HG03103 (cell line): Measurements from ENCODE around the gene RRP15.

Experiments
- ATAC-seq: cut with Tn5 transposase; IDR thresholded peaks from one replicate; pipeline ENCODE4 v1.9.1; 2021; ENCODE audit warnings: low read depth; ENCODE audit not compliant: unreplicated experiment

The RRP15 gene

GRCh38 chr1:218332416-218332815 lies 47.3 kb downstream of the RRP15 start:
- no peak for ATAC-seq

DNA sequence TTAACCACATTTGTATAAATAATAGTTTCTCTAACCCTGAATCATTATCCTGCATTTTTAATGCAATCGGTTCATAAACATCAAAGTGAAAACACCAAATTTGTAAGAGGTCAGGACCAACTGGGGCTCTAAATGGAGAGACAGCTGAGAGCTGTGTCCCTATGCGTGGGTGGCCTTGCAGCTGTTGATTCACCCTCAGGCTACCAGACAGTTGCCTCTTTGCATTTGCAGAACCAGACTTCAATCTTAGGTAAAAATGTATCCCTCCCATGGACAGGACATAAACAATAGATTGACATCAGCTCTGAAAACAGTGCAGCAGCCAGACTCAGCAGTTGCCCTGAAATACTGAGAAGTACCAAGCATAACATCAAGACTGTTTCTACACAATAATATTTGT lies 51.2 kb downstream of the RRP15 start:
- no peak for ATAC-seq

DNA sequence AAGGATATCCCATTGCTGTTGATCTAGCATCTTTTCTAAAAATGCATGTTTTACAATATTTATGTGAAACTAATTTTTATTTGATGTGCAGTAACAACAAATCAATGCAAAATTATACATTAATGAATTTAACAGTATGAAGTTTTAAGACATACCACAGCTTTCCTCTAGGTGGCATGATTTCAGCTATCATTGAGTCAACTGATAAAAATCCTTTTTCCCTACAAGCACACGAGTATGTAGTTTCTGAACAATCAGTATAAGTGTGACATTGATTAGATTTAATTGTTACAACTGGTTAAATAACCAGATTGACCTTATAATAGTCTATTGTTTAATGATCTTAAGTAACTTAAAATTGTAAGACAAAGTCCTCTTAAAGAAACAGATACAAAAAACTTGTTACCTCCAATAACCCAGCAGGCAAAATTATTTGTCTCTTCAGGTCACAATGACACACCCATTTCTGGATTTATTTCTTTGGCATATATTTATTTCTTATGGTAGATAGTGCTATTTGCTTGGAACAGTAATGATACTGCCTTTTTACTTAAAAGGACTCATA lies 54.3 kb downstream of the RRP15 start:
- peak; percentile 55 for ATAC-seq

GRCh38 chr1:218341325-218341724 lies 56.2 kb downstream of the RRP15 start:
- ATAC-seq = no peak

- ATAC-seq = no peak
Measured at GRCh38 chr1:218342091-218342490, 57.0 kb downstream of the RRP15 start.

DNA sequence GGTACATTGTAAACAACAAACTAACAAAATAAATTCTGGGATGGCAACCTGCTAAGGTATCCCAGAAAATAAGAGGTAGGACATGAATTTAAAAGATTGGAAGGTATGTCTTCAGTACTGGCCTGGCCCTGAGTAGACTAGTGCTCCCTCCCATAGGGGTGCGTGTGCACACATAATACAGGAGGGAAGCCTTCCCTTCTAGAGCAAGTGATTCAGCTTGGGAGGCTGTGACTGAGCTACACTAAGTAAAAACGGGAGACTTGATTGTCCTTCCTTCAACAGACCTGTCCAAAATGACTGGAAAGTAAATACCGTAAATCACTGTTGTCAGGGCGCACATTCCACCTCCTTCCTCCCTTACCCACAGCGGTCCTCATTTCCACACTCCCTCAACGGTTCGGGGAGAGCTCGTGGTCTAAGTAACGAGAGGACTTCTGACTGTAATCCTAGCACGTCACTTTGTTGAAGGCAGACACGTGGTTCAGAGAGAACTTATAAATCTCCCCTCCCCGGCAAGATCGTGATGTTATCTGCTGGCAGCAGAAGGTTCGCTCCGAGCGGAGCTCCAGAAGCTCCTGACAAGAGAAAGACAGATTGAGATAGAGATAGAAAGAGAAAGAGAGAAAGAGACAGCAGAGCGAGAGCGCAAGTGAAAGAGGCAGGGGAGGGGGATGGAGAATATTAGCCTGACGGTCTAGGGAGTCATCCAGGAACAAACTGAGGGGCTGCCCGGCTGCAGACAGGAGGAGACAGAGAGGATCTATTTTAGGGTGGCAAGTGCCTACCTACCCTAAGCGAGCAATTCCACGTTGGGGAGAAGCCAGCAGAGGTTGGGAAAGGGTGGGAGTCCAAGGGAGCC lies 60.0 kb downstream of the RRP15 start, which contains the start of gene TGFB2:
TGFB2 (plus strand) TSS at position 523 of the 859 bp plus-strand sequence. CDS start 1,366 bp downstream, outside the sequence.
- ATAC-seq = peak; percentile 23

- ATAC-seq = peak; percentile 69
Measured at GRCh38 chr1:218345673-218346390, 60.7 kb downstream of the RRP15 start.

- no peak for ATAC-seq
Measured at GRCh38 chr1:218346391-218347204, 61.5 kb downstream of the RRP15 start.

DNA sequence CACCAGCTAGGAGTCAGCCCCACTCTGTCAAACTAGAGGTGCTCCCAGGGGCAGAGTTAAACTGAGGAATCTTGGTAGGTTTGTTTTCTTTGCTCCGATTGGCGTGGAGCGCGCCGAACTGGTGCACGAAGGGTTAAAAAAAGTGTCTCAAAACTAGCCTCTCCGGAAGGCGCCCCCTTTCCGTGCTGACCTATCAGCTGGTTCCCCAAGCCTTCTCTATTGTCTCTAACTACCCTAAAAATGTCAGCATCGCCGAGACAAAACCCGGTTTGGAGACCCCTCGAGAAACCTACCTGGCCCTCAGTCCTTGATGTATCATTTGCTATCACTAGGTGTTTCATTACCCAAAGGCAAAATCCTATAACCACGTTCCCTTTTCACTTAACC lies 62.2 kb downstream of the RRP15 start:
- no peak for ATAC-seq

DNA sequence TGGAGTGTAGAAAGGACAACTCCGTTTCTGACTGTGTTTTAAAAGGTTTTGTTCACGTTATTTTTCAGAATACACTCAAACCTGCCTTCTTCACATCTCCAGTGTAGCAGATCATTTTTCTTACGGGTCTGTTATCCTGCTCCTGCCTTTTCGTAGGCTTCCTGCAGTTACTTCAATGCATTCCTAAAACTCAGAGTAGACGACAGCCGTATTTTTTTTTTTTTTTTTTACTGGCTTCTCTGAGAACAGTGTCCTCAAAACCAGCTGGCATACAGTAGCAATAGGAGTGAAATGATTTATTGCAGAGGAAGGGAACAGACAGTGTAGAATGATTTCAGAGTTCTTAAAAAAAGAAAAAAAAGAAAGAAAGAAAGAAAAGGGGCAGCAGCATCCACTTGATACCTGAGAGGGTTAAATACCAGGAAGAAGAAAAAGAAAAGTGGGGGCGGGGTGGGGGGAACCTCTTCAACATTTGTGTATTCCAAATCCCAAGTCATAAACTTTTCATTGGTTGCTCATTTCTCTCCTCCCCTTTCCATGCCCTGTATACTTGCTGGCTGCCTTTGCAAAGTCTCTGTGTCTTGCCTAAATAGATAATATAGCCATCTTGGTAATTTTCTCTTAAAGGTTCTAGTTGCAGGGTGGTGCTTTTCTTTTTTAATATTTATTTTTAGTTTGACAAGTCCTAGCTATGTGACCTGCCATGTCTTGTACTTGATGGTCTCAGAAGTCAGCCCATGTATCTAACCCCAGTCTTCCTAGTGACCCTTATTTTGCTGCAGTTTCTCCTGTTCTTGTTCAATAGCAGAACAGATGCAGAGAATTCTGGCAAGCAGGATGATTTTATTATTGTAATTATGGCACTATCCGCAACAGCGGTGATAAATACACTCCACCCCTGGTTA lies 62.9 kb downstream of the RRP15 start:
- ATAC-seq = no peak

GRCh38 chr1:218348628-218349071 lies 63.6 kb downstream of the RRP15 start:
- ATAC-seq = no peak

GRCh38 chr1:218349348-218350034 lies 64.4 kb downstream of the RRP15 start:
- no peak for ATAC-seq

GRCh38 chr1:218350035-218350525 lies 65.0 kb downstream of the RRP15 start:
- no peak for ATAC-seq

DNA sequence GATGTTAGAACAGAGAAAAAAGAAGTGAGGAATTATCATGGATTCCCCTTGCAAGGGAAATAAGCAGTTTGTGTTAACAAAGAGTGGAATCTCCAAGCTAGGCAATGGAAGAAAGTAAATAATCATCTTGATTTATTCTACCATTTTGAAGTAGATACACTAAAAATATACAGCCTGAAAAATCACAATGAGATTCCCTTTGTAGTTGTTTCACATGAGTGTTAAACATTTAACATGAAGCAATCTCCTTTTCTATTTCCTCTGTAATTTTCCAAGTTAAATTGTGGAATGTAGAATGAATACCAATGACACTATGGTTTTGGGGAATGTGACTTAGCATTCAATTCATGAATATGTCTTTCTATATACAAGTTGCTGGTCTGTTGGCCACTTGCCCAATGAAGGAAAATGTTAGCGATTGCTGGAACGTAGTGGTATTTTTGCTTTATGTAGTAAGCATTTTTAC lies 65.7 kb downstream of the RRP15 start:
- no peak for ATAC-seq

- peak; percentile 74 for ATAC-seq
Measured at GRCh38 chr1:218351391-218352074, 66.4 kb downstream of the RRP15 start.

GRCh38 chr1:218352075-218352438 lies 67.0 kb downstream of the RRP15 start:
- no peak for ATAC-seq

- no peak for ATAC-seq
Measured at GRCh38 chr1:218353656-218354055, 68.6 kb downstream of the RRP15 start.

DNA sequence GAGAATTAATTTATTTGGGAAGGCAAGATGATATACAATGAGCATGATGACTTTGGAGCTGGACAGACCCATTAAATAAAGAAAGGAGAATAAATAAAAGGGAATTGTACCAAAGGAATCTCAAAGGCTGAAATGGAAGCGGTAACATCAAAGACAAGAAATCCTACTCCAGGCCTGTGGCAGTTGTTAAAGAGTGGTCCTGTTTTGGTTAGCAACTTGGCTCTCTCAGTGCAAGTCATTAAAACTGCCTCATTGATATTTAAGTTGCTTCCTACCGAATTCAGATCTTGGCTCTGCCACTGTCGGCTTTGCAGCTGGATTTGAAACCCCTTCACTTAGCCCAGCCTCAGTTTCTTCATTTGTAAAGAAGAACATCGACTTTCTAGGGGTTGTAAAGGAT lies 70.2 kb downstream of the RRP15 start:
- ATAC-seq = no peak
